PC-3 (cell line): ENCODE results near the gene STRN3.

ENCODE experiments used
- EZH2 ChIP-seq: fragments of 300-600 bp; sonication (generic); IDR thresholded peaks from one replicate; pipeline ENCODE4 v1.6.1; 2017; ENCODE audit warnings: antibody characterized with exemption, mild to moderate bottlenecking, low read length; ENCODE audit not compliant: unreplicated experiment
- EZH2phosphoT487 ChIP-seq: fragments of 300-600 bp; sonication (generic); IDR thresholded peaks from 2 replicates; pipeline ENCODE4 v1.6.1; 2018; ENCODE audit warnings: mild to moderate bottlenecking, antibody characterized with exemption, low read length, borderline replicate concordance
- TF ChIP-seq, protein P1 (sequence below): fragments of 300-600 bp; sonication (generic); conservative IDR thresholded peaks from 2 replicates; pipeline ENCODE4 v1.5.1; 2017; ENCODE audit warnings: antibody characterized with exemption, low read depth, mild to moderate bottlenecking, low read length

DNA sequence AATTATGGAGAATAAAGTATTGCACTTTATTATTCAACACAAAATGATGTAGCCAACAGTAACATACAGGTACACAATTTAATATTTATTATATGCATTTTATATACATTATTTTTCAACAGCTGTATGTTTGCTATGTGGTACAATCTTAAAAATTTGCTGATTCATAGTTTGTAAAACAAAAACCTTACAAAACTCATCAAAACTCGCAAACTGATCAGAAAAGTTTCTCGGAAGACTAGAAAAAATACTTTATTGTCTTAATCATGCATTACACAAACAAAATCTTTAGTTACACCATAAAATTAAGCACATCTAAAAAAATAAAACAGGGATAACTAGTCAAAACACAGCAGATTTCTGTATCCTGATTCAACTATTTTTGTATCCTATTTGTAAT, 132.4 kb downstream of the STRN3 start:
- TF ChIP-seq, protein P1, sequence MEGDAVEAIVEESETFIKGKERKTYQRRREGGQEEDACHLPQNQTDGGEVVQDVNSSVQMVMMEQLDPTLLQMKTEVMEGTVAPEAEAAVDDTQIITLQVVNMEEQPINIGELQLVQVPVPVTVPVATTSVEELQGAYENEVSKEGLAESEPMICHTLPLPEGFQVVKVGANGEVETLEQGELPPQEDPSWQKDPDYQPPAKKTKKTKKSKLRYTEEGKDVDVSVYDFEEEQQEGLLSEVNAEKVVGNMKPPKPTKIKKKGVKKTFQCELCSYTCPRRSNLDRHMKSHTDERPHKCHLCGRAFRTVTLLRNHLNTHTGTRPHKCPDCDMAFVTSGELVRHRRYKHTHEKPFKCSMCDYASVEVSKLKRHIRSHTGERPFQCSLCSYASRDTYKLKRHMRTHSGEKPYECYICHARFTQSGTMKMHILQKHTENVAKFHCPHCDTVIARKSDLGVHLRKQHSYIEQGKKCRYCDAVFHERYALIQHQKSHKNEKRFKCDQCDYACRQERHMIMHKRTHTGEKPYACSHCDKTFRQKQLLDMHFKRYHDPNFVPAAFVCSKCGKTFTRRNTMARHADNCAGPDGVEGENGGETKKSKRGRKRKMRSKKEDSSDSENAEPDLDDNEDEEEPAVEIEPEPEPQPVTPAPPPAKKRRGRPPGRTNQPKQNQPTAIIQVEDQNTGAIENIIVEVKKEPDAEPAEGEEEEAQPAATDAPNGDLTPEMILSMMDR: no peak
- TF ChIP-seq EZH2 (no peak), EZH2phosphoT487 (no peak)
